OCI-LY7 (cell line): ENCODE results near the gene CTSZ. TPM values are rescaled to one million over a fixed set of nuclear protein-coding genes. Genes with fewer than 3 reads are reported as not detected.

Experiments used
- BruUV-seq: library from RNA; stranded (reverse); fragments of 400-500 nt; replicated peaks from 2 replicates; lab custom pipeline; 2021; lab: Mats Ljungman, UMichigan
- CTCF ChIA-PET: fragments of 300-600 bp; sonication (Branson Sonifier 250); formaldehyde crosslinking; loops from one replicate; lab custom pipeline; 2022; ENCODE audit warnings: antibody characterized with exemption; ENCODE audit not compliant: unreplicated experiment; lab: Charles Lee
- POLR2A ChIA-PET: fragments of 300-600 bp; sonication (Branson Sonifier 250); formaldehyde crosslinking; loops from one replicate; lab custom pipeline; 2022; ENCODE audit warnings: antibody characterized with exemption; lab: Charles Lee
- DNase-seq: peaks from one replicate; pipeline ENCODE4 v3.0.0-alpha.2; 2015; ENCODE audit warnings: low spot score
- H2AFZ ChIP-seq: fragments of 200-600 bp; sonication (generic), shearing (Covaris generic); 2 replicates; pipeline ENCODE4 v1.6.1; 2014; ENCODE audit warnings: mild to moderate bottlenecking, antibody characterized with exemption, low read length, moderate library complexity
- H3K27ac ChIP-seq: fragments of 200-600 bp; sonication (generic); 2 replicates; pipeline ENCODE4 v1.5.1; 2014; ENCODE audit warnings: mixed run types, low read depth, mild to moderate bottlenecking, moderate library complexity, low read length, inconsistent platforms; ENCODE audit not compliant: poor library complexity, severe bottlenecking
- H3K36me3 ChIP-seq: fragments of 200-600 bp; sonication (generic); 2 replicates; pipeline ENCODE4 v1.6.1; 2014; ENCODE audit warnings: mild to moderate bottlenecking, antibody characterized with exemption, low read length, moderate library complexity, mixed read lengths; ENCODE audit not compliant: insufficient read depth
- H3K4me1 ChIP-seq: fragments of 200-600 bp; sonication (generic); 2 replicates; pipeline ENCODE4 v1.5.1; 2014; ENCODE audit warnings: mild to moderate bottlenecking, low read length; ENCODE audit not compliant: insufficient read depth, poor library complexity, severe bottlenecking
- H3K4me2 ChIP-seq: fragments of 200-600 bp; sonication (generic); 2 replicates; pipeline ENCODE4 v1.6.1; 2014; ENCODE audit warnings: mild to moderate bottlenecking, low read length
- H3K4me3 ChIP-seq: fragments of 200-600 bp; sonication (generic); 2 replicates; pipeline ENCODE4 v1.5.1; 2014; ENCODE audit warnings: mild to moderate bottlenecking, low read depth, low read length; ENCODE audit not compliant: poor library complexity, severe bottlenecking
- H3K79me2 ChIP-seq: fragments of 200-600 bp; sonication (generic); 2 replicates; pipeline ENCODE4 v1.6.1; 2016; ENCODE audit warnings: low read depth, mild to moderate bottlenecking, low read length, moderate library complexity, mixed read lengths; ENCODE audit not compliant: insufficient read depth
- H3K9me2 ChIP-seq: fragments of 200-600 bp; sonication (generic); 2 replicates; pipeline ENCODE4 v1.6.1; 2016; ENCODE audit warnings: mild to moderate bottlenecking, low read length, mixed read lengths; ENCODE audit not compliant: insufficient read depth
- H3K9me3 ChIP-seq: fragments of 200-600 bp; sonication (generic); 2 replicates; pipeline ENCODE4 v1.6.1; 2014; ENCODE audit warnings: mild to moderate bottlenecking, mixed run types, low read length, mixed read lengths
- H4K20me1 ChIP-seq: fragments of 200-600 bp; sonication (generic); 2 replicates; pipeline ENCODE4 v1.6.1; 2014; ENCODE audit warnings: mild to moderate bottlenecking, antibody characterized with exemption, low read length, moderate library complexity, mixed read lengths; ENCODE audit not compliant: insufficient read depth
- EZH2phosphoT487 ChIP-seq: fragments of 200-600 bp; sonication (generic); IDR thresholded peaks from 2 replicates; pipeline ENCODE4 v1.6.1; 2018; ENCODE audit warnings: low read depth, borderline replicate concordance, mild to moderate bottlenecking, mixed run types, antibody characterized with exemption, low read length, moderate library complexity, mixed read lengths
- intact Hi-C: fragments of 100-400 bp; cut with micrococcal nuclease; formaldehyde crosslinking; loops from one replicate; pipeline ENCODE4 v1.10.0; 2022; ENCODE audit not compliant: unreplicated experiment
- total RNA-seq, 2 experiments: library from RNA; depleted of rRNA in 1 of 2; stranded (reverse); fragments of >200 nt in 1 of 2; shearing (Covaris generic) in 1 of 2; gene quantifications; 2 replicates each; pipeline ENCODE4 v1.2.3, GENCODE V29; 2014 to 2022
- TF ChIP-seq, protein P1 (sequence below): fragments of 200-600 bp; sonication (generic); conservative IDR thresholded peaks from 2 replicates; pipeline ENCODE4 v1.5.1; 2014; ENCODE audit warnings: mild to moderate bottlenecking, antibody characterized with exemption, low read length, moderate library complexity, mixed read lengths

The CTSZ gene
- total RNA-seq, 2 experiments from 2014 or later, result 50.5 to 114 TPM

DNA sequence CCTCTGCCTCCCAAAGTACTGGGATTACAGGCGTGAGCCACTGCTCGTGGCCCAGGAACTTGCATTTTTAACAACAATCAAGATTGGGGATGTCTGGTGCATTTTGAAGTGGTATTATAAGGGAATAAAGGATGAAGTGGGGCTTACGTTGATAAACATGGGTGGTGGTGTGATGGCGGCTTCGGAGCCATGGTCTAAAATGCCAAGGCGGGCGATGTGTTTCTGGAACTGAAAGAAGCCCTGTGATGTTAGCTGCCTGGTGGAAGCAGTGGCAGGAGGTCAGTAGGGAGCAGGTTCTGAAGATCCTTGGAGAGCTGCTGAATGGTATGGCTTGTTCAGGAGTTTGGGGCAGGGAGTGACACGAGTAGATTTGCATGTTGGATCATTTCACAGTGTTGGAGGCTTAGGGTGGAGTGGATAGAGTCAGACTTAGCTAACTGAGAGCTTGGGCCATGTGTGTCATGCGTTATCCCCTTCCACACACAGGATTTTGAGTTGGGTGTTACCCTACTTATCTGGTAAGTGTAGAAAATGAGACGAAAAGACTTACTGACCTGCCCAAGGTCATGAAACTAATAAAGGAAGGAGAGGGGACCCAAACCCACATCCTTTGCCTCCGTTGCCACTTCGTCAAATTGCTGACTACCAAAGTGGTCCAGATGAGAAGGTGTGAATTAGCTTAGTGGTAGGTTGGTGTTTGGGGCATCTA is 24.5 kb downstream of the CTSZ start:
- Histone ChIP-seq H3K9me2 (no peaks in the 10 kb centered on the region), H2AFZ (no peak overlapping the region), H3K36me3 (peaks cover 38% of the 10 kb centered on the region), H3K4me1 (peaks cover 54% of the 10 kb centered on the region), H3K4me3 (peak overlapping the region; percentile 96), H3K4me2 (peak overlapping the region; percentile 83), H3K27ac (peak overlapping the region; percentile 23), H4K20me1 (peaks cover 8% of the 10 kb centered on the region; the same call in 1 of the 2 replicates), H3K79me2 (peaks cover 49% of the 10 kb centered on the region), H3K9me3 (no peaks in the 10 kb centered on the region)
- CTCF ChIA-PET, result no interaction called here
- POLR2A ChIA-PET, result interaction anchor here (0.5 to 4.1 kb wide), 10 partner anchors 10 to 331 kb away, joined by 3 to 13 read pairs (median 3); partner anchors contain the start of gene ATP5F1E
- DNase-seq, result no peak
- BruUV-seq, result no TSS peak
- intact Hi-C loops, result loop anchor here (5.0 kb wide), 3 partner anchors 60 to 110 kb away; partner anchors contain the start of gene PRELID3B
- TF ChIP-seq, protein P1, sequence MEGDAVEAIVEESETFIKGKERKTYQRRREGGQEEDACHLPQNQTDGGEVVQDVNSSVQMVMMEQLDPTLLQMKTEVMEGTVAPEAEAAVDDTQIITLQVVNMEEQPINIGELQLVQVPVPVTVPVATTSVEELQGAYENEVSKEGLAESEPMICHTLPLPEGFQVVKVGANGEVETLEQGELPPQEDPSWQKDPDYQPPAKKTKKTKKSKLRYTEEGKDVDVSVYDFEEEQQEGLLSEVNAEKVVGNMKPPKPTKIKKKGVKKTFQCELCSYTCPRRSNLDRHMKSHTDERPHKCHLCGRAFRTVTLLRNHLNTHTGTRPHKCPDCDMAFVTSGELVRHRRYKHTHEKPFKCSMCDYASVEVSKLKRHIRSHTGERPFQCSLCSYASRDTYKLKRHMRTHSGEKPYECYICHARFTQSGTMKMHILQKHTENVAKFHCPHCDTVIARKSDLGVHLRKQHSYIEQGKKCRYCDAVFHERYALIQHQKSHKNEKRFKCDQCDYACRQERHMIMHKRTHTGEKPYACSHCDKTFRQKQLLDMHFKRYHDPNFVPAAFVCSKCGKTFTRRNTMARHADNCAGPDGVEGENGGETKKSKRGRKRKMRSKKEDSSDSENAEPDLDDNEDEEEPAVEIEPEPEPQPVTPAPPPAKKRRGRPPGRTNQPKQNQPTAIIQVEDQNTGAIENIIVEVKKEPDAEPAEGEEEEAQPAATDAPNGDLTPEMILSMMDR, result no peak
- no peak for TF ChIP-seq EZH2phosphoT487

DNA sequence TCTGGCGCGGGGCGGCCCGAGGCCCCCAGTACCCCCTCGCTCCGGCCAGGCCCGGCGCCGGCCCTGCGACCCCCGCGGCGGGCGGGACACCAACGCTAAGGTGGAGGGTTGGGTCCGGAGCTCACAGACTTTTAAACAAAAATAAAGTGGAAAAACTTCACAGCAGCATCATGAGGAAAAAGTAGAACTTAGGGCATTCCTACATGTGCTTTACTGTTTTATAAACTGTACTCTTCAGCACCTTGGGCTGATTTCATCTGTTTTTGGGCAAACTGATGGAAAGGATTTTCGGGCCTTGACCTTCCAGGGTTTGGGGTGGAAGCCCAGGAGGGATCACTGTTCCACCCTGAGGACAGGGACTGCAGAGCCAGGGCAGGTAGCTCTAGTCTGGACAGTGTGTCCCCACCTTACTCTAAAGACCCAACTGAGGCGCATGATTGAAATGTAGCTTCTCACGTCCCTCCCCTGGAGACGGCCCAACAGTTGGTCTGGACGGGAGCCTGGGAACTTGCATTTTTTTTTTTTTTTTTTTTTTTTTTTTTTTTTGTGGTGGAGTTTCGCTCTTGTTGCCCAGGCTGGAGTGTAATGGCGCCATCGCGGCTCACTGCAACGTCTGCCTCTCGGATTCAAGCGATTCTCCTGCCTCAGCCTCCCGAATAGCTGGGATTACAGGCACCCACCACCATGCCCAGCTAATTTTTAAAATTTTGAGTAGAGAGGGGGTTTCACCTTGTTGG is 25.3 kb downstream of the CTSZ start:
- BruUV-seq, result TSS peak; percentile 59

More for the DNA sequence above, 25.3 kb downstream of the CTSZ start:
- Histone ChIP-seq H3K36me3 (peaks cover 31% of the 10 kb centered on the region), H3K9me2 (no peaks in the 10 kb centered on the region), H3K4me2 (peak overlapping the region; percentile 83), H3K9me3 (no peaks in the 10 kb centered on the region), H4K20me1 (peaks cover 8% of the 10 kb centered on the region; the same call in 1 of the 2 replicates), H3K27ac (peak overlapping the region; percentile 54), H3K79me2 (peaks cover 49% of the 10 kb centered on the region), H3K4me1 (peaks cover 54% of the 10 kb centered on the region), H3K4me3 (peak overlapping the region; percentile 96), H2AFZ (peak overlapping the region; percentile 43; the same call in 1 of the 2 replicates)
- CTCF ChIA-PET, result no interaction called here
- TF ChIP-seq EZH2phosphoT487, result no peak
- TF ChIP-seq, protein P1, result no peak
- DNase-seq, result peak; percentile 40
- POLR2A ChIA-PET, result interaction anchor here (0.5 to 4.1 kb wide), 13 partner anchors 9 to 593 kb away, joined by 3 to 13 read pairs (median 3); partner anchors contain the start of genes ATP5F1E, PRELID3B and VAPB
- intact Hi-C loops, result loop anchor here (1.0 to 5.0 kb wide), 5 partner anchors 24 to 109 kb away; partner anchors contain the start of gene PRELID3B
